Kidney epithelial cell (primary cell): ENCODE data around the gene LTB4R. TPM values are rescaled to one million over a fixed set of nuclear protein-coding genes. Genes with fewer than 3 reads are reported as not detected.

ENCODE experiments used
- DNase-seq: peaks from one replicate; pipeline ENCODE4 v3.0.0-alpha.2; 2010; ENCODE audit warnings: low read depth
- H3K27me3 ChIP-seq: 2 replicates; pipeline ENCODE4 v1.6.0; 2011; ENCODE audit warnings: low read length; ENCODE audit not compliant: control insufficient read depth, insufficient read depth
- H3K36me3 ChIP-seq: 2 replicates; pipeline ENCODE4 v1.5.1; 2011; ENCODE audit warnings: low read length; ENCODE audit not compliant: control insufficient read depth, insufficient read depth
- H3K4me3 ChIP-seq: 2 replicates; pipeline ENCODE4 v1.5.1; 2011; ENCODE audit warnings: low read depth, mild to moderate bottlenecking, control low read depth, low read length
- CTCF ChIP-seq: IDR thresholded peaks from 2 replicates; pipeline ENCODE4 v1.5.1; 2011; ENCODE audit warnings: mild to moderate bottlenecking, moderate library complexity, low read length, control low read depth, inconsistent platforms; ENCODE audit not compliant: insufficient read depth, poor library complexity, severe bottlenecking
- total RNA-seq: library from RNA; depleted of rRNA; stranded (reverse); fragments of >200 nt; gene quantifications from 2 replicates; pipeline ENCODE4 v1.2.3, GENCODE V29; 2015

The LTB4R gene
- total RNA-seq, 1 donor from 2014 or later = 2.8 TPM

- no peak for DNase-seq
- Histone ChIP-seq H3K27me3 (no peaks in the 10 kb centered on the region), H3K36me3 (no peaks in the 10 kb centered on the region), H3K4me3 (no peak overlapping the region)
- TF ChIP-seq CTCF = no peak
Observed at GRCh38 chr14:24280797-24281460, 30.4 kb upstream of the LTB4R start.

- no peak for TF ChIP-seq CTCF
- Histone ChIP-seq H3K4me3 (no peak overlapping the region), H3K27me3 (no peaks in the 10 kb centered on the region), H3K36me3 (no peaks in the 10 kb centered on the region)
- no peak for DNase-seq
Observed at GRCh38 chr14:24281636-24282035, 29.7 kb upstream of the LTB4R start.

GRCh38 chr14:24282736-24283135, 28.6 kb upstream of the LTB4R start:
- no peaks in the 10 kb centered on the region for H3K36me3 ChIP-seq
- no peak for DNase-seq
- TF ChIP-seq CTCF = no peak
- H3K27me3 ChIP-seq = no peaks in the 10 kb centered on the region
- H3K4me3 ChIP-seq = no peak overlapping the region

- no peak for DNase-seq
- TF ChIP-seq CTCF = no peak
- H3K36me3 ChIP-seq = no peaks in the 10 kb centered on the region
- no peak overlapping the region for H3K4me3 ChIP-seq
- H3K27me3 ChIP-seq = no peaks in the 10 kb centered on the region
Observed at GRCh38 chr14:24283796-24284460, 27.4 kb upstream of the LTB4R start.

GRCh38 chr14:24284501-24285035, 26.7 kb upstream of the LTB4R start:
- Histone ChIP-seq H3K36me3 (no peaks in the 10 kb centered on the region), H3K4me3 (no peak overlapping the region), H3K27me3 (no peaks in the 10 kb centered on the region)
- no peak for DNase-seq
- TF ChIP-seq CTCF = no peak
